ENCODE measurements around the gene FAM174C.

Gene FAM174C

DNA sequence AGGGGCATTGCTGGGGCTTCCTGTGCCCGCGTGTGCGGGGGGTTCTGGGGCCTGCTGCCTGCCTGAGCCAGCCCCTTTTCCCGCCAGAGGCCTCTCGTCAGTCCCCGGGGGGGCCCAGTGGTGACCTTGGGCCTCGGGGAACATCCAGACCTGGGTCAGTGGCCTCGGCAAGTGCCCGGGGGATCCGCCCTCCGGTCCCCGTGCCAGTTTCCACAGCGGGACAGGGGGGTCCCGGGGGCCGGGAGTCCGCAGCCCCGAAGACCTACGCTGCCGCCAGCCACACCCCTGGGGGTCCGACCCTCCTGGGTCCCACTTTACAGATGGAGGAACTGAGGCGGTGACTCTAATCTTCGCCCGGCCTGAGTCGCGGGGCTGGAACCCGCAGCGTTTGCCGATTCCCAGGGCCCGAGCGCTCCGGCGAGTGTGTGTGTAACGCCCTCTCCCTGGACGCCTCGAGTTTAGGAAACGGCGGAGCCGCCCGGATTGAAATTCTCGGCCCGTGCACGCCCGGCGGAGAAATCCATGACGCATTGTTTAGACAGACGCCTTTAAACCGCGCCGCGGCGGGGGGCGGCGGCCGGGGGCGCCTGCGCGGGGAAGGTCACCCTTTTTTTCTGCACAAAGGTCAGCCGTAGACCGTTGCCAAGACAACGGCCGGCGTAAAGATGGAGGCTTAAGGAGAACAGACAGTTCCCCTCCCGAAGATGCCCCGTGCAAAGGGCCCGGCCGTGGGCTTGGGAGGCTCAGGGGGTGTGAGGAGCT is 49.7 kb downstream of the FAM174C start (continued):
- peak; percentile 61; the same call in 1 of the 2 replicates for TF ChIP-seq KLF8 (tag by site-specific recombination; IDR thresholded peaks at IDR 0.05)
- TF ChIP-seq, protein P1, sequence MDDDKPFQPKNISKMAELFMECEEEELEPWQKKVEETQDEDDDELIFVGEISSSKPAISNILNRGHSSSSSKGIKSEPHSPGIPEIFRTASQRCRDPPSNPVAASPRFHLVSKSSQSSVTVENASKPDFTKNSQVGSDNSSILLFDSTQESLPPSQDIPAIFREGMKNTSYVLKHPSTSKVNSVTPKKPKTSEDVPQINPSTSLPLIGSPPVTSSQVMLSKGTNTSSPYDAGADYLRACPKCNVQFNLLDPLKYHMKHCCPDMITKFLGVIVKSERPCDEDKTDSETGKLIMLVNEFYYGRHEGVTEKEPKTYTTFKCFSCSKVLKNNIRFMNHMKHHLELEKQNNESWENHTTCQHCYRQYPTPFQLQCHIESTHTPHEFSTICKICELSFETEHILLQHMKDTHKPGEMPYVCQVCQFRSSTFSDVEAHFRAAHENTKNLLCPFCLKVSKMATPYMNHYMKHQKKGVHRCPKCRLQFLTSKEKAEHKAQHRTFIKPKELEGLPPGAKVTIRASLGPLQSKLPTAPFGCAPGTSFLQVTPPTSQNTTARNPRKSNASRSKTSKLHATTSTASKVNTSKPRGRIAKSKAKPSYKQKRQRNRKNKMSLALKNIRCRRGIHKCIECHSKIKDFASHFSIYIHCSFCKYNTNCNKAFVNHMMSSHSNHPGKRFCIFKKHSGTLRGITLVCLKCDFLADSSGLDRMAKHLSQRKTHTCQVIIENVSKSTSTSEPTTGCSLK (tag by site-specific recombination; IDR thresholded peaks at IDR 0.05) = no peak
- TF ChIP-seq, protein P2, sequence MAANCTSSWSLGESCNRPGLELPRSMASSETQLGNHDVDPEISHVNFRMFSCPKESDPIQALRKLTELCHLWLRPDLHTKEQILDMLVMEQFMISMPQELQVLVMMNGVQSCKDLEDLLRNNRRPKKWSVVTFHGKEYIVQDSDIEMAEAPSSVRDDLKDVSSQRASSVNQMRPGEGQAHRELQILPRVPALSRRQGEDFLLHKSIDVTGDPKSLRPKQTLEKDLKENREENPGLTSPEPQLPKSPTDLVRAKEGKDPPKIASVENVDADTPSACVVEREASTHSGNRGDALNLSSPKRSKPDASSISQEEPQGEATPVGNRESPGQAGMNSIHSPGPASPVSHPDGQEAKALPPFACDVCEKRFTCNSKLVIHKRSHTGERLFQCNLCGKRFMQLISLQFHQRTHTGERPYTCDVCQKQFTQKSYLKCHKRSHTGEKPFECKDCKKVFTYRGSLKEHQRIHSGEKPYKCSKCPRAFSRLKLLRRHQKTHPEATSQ (tag by site-specific recombination; IDR thresholded peaks at IDR 0.05) = no peak
- TF ChIP-seq, protein P3, sequence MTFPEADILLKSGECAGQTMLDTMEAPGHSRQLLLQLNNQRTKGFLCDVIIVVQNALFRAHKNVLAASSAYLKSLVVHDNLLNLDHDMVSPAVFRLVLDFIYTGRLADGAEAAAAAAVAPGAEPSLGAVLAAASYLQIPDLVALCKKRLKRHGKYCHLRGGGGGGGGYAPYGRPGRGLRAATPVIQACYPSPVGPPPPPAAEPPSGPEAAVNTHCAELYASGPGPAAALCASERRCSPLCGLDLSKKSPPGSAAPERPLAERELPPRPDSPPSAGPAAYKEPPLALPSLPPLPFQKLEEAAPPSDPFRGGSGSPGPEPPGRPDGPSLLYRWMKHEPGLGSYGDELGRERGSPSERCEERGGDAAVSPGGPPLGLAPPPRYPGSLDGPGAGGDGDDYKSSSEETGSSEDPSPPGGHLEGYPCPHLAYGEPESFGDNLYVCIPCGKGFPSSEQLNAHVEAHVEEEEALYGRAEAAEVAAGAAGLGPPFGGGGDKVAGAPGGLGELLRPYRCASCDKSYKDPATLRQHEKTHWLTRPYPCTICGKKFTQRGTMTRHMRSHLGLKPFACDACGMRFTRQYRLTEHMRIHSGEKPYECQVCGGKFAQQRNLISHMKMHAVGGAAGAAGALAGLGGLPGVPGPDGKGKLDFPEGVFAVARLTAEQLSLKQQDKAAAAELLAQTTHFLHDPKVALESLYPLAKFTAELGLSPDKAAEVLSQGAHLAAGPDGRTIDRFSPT (tag by site-specific recombination; IDR thresholded peaks at IDR 0.05) = no peak
- TF ChIP-seq SCRT2 (tag by site-specific recombination; IDR thresholded peaks at IDR 0.05) = no peak
- no peak for TF ChIP-seq ZNF114 (tag by site-specific recombination; IDR thresholded peaks at IDR 0.05)
- TF ChIP-seq, protein P4, sequence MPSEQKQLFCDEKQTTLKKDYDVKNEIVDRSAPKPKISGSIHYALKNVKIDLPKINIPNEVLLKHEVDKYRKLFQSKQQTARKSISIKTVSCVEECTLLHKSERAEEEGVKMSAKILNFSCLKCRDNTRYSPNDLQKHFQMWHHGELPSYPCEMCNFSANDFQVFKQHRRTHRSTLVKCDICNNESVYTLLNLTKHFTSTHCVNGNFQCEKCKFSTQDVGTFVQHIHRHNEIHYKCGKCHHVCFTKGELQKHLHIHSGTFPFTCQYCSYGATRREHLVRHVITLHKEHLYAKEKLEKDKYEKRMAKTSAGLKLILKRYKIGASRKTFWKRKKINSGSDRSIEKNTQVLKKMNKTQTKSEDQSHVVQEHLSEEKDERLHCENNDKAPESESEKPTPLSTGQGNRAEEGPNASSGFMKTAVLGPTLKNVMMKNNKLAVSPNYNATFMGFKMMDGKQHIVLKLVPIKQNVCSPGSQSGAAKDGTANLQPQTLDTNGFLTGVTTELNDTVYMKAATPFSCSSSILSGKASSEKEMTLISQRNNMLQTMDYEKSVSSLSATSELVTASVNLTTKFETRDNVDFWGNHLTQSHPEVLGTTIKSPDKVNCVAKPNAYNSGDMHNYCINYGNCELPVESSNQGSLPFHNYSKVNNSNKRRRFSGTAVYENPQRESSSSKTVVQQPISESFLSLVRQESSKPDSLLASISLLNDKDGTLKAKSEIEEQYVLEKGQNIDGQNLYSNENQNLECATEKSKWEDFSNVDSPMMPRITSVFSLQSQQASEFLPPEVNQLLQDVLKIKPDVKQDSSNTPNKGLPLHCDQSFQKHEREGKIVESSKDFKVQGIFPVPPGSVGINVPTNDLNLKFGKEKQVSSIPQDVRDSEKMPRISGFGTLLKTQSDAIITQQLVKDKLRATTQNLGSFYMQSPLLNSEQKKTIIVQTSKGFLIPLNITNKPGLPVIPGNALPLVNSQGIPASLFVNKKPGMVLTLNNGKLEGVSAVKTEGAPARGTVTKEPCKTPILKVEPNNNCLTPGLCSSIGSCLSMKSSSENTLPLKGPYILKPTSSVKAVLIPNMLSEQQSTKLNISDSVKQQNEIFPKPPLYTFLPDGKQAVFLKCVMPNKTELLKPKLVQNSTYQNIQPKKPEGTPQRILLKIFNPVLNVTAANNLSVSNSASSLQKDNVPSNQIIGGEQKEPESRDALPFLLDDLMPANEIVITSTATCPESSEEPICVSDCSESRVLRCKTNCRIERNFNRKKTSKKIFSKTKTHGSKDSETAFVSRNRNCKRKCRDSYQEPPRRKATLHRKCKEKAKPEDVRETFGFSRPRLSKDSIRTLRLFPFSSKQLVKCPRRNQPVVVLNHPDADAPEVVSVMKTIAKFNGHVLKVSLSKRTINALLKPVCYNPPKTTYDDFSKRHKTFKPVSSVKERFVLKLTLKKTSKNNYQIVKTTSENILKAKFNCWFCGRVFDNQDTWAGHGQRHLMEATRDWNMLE (tag by site-specific recombination; conservative IDR thresholded peaks at IDR 0.05; ENCODE audit: low read depth) = no peak
- TF ChIP-seq, protein P5, sequence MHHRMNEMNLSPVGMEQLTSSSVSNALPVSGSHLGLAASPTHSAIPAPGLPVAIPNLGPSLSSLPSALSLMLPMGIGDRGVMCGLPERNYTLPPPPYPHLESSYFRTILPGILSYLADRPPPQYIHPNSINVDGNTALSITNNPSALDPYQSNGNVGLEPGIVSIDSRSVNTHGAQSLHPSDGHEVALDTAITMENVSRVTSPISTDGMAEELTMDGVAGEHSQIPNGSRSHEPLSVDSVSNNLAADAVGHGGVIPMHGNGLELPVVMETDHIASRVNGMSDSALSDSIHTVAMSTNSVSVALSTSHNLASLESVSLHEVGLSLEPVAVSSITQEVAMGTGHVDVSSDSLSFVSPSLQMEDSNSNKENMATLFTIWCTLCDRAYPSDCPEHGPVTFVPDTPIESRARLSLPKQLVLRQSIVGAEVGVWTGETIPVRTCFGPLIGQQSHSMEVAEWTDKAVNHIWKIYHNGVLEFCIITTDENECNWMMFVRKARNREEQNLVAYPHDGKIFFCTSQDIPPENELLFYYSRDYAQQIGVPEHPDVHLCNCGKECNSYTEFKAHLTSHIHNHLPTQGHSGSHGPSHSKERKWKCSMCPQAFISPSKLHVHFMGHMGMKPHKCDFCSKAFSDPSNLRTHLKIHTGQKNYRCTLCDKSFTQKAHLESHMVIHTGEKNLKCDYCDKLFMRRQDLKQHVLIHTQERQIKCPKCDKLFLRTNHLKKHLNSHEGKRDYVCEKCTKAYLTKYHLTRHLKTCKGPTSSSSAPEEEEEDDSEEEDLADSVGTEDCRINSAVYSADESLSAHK (tag by site-specific recombination; IDR thresholded peaks at IDR 0.05) = no peak
- TF ChIP-seq ZNF626 (tag by site-specific recombination; IDR thresholded peaks at IDR 0.05) = no peak
- TF ChIP-seq FEZF1 (tag by site-specific recombination; IDR thresholded peaks at IDR 0.05) = peak; percentile 33; the same call in 1 of the 2 replicates
- peak; percentile 84 for TF ChIP-seq ZNF629 (tag by site-specific recombination; IDR thresholded peaks at IDR 0.05)
- no peak for TF ChIP-seq ZNF24 (tag by site-specific recombination; IDR thresholded peaks at IDR 0.05)
- TF ChIP-seq, protein P6, sequence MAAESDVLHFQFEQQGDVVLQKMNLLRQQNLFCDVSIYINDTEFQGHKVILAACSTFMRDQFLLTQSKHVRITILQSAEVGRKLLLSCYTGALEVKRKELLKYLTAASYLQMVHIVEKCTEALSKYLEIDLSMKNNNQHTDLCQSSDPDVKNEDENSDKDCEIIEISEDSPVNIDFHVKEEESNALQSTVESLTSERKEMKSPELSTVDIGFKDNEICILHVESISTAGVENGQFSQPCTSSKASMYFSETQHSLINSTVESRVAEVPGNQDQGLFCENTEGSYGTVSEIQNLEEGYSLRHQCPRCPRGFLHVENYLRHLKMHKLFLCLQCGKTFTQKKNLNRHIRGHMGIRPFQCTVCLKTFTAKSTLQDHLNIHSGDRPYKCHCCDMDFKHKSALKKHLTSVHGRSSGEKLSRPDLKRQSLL (tag by site-specific recombination; IDR thresholded peaks at IDR 0.05) = 0 out of 2 replicates have a peak, but pooled peaks have one; percentile 6
- TF ChIP-seq ZNF777 (tag by site-specific recombination; IDR thresholded peaks at IDR 0.05; ENCODE audit: borderline replicate concordance) = no peak
- TF ChIP-seq, protein P7, sequence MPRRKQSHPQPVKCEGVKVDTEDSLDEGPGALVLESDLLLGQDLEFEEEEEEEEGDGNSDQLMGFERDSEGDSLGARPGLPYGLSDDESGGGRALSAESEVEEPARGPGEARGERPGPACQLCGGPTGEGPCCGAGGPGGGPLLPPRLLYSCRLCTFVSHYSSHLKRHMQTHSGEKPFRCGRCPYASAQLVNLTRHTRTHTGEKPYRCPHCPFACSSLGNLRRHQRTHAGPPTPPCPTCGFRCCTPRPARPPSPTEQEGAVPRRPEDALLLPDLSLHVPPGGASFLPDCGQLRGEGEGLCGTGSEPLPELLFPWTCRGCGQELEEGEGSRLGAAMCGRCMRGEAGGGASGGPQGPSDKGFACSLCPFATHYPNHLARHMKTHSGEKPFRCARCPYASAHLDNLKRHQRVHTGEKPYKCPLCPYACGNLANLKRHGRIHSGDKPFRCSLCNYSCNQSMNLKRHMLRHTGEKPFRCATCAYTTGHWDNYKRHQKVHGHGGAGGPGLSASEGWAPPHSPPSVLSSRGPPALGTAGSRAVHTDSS (tag by site-specific recombination; IDR thresholded peaks at IDR 0.05) = no peak
- no peak for TF ChIP-seq ZNF585B (tag by site-specific recombination; IDR thresholded peaks at IDR 0.05)
- no peak for TF ChIP-seq ZNF621 (tag by site-specific recombination; IDR thresholded peaks at IDR 0.05)
- TF ChIP-seq, protein P8, sequence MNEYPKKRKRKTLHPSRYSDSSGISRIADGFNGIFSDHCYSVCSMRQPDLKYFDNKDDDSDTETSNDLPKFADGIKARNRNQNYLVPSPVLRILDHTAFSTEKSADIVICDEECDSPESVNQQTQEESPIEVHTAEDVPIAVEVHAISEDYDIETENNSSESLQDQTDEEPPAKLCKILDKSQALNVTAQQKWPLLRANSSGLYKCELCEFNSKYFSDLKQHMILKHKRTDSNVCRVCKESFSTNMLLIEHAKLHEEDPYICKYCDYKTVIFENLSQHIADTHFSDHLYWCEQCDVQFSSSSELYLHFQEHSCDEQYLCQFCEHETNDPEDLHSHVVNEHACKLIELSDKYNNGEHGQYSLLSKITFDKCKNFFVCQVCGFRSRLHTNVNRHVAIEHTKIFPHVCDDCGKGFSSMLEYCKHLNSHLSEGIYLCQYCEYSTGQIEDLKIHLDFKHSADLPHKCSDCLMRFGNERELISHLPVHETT (tag by site-specific recombination; IDR thresholded peaks at IDR 0.05) = no peak
